Thoracic aorta (tissue), 2 donors: ENCODE results near the gene TGFB2. TPM values are rescaled to one million over a fixed set of nuclear protein-coding genes. Genes with fewer than 3 reads are reported as not detected.

ENCODE experiments used
- ATAC-seq: fragments of 150-250 bp; one replicate; pipeline ENCODE4 v1.8.0; 2017; ENCODE audit warnings: low read depth; ENCODE audit not compliant: insufficient number of reproducible peaks, low FRiP score
- DNase-seq: peaks from one replicate; pipeline ENCODE4 v3.0.0-alpha.2; 2020; ENCODE audit warnings: low spot score
- H3K27ac ChIP-seq, 2 donors: fragments of 200-600 bp; sonication (generic); 1 replicate in 1 of 2; 2 replicates in 1 of 2; pipeline ENCODE4 v1.5.1; 2016; ENCODE audit warnings: mild to moderate bottlenecking in 2 of 2, moderate library complexity in 2 of 2
- H3K27me3 ChIP-seq: fragments of 200-600 bp; sonication (generic); replicated peaks from 2 replicates; pipeline ENCODE4 v1.6.0; 2016; ENCODE audit warnings: mild to moderate bottlenecking; ENCODE audit not compliant: insufficient read depth
- H3K36me3 ChIP-seq: fragments of 200-600 bp; sonication (generic); one replicate; pipeline ENCODE4 v1.5.1; 2016
- H3K4me1 ChIP-seq, 2 donors: fragments of 200-600 bp; sonication (generic); 1 replicate in 1 of 2; 2 replicates in 1 of 2; pipeline versions ENCODE4 v1.5.1 to v1.6.0; 2016; ENCODE audit warnings: low read depth in 2 of 2, mild to moderate bottlenecking in 1 of 2; ENCODE audit not compliant: control insufficient read depth in 1 of 2
- H3K4me3 ChIP-seq: fragments of 200-600 bp; sonication (generic); 2 replicates; pipeline ENCODE4 v1.5.1; 2016; ENCODE audit warnings: mild to moderate bottlenecking
- H3K9me3 ChIP-seq: fragments of 200-600 bp; sonication (generic); 2 replicates; pipeline ENCODE4 v1.5.1; 2016
- CTCF ChIP-seq: fragments of 200-600 bp; sonication (generic); IDR thresholded peaks from one replicate; pipeline ENCODE4 v1.5.1; 2019; ENCODE audit warnings: antibody characterized with exemption
- total RNA-seq, 2 donors: library from RNA; depleted of rRNA; stranded (reverse); fragments of >200 nt; gene quantifications; one replicate each; pipeline versions ENCODE4 v1.1.0 to v1.2.3, GENCODE V29; 2016

TGFB2 gene
- total RNA-seq, 2 donors from 2014 or later: 9.1 to 9.2 TPM

DNA sequence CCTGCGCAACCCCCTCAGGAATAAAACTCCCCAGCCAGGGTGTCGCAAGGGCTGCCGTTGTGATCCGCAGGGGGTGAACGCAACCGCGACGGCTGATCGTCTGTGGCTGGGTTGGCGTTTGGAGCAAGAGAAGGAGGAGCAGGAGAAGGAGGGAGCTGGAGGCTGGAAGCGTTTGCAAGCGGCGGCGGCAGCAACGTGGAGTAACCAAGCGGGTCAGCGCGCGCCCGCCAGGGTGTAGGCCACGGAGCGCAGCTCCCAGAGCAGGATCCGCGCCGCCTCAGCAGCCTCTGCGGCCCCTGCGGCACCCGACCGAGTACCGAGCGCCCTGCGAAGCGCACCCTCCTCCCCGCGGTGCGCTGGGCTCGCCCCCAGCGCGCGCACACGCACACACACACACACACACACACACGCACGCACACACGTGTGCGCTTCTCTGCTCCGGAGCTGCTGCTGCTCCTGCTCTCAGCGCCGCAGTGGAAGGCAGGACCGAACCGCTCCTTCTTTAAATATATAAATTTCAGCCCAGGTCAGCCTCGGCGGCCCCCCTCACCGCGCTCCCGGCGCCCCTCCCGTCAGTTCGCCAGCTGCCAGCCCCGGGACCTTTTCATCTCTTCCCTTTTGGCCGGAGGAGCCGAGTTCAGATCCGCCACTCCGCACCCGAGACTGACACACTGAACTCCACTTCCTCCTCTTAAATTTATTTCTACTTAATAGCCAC lies 696 bp downstream of the TGFB2 start:
- DNase-seq (no peak), ATAC-seq (peak; percentile 52)
- peaks cover 21% of the 10 kb centered on the region in 2 donors for H3K4me1 ChIP-seq
- no peaks in the 10 kb centered on the region for H3K27me3 ChIP-seq
- no peak for TF ChIP-seq CTCF
- H3K4me3 ChIP-seq: peak overlapping the region; percentile 83
- no peaks in the 10 kb centered on the region for H3K9me3 ChIP-seq
- H3K36me3 ChIP-seq: no peaks in the 10 kb centered on the region
- peak overlapping the region; percentile 78 to 86 for H3K27ac ChIP-seq

DNA sequence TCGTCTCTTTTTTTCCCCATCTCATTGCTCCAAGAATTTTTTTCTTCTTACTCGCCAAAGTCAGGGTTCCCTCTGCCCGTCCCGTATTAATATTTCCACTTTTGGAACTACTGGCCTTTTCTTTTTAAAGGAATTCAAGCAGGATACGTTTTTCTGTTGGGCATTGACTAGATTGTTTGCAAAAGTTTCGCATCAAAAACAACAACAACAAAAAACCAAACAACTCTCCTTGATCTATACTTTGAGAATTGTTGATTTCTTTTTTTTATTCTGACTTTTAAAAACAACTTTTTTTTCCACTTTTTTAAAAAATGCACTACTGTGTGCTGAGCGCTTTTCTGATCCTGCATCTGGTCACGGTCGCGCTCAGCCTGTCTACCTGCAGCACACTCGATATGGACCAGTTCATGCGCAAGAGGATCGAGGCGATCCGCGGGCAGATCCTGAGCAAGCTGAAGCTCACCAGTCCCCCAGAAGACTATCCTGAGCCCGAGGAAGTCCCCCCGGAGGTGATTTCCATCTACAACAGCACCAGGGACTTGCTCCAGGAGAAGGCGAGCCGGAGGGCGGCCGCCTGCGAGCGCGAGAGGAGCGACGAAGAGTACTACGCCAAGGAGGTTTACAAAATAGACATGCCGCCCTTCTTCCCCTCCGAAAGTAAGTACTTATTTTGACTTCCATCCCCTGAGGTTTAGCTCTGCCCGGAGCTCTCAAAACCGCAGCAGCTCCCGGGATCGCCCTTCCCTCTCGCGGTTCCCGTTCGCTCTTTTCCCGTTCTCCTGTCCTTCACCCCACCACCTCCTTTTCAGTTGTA lies 1.5 kb downstream of the TGFB2 start:
- no peak for TF ChIP-seq CTCF
- Histone ChIP-seq H3K4me1 (peaks cover 23 to 27% of the 10 kb centered on the region in 2 donors), H3K36me3 (no peaks in the 10 kb centered on the region), H3K27ac (peak overlapping the region; percentile 78 to 86), H3K4me3 (peak overlapping the region; percentile 83), H3K27me3 (no peaks in the 10 kb centered on the region), H3K9me3 (no peaks in the 10 kb centered on the region)
- no peak for DNase-seq
- ATAC-seq: no peak

GRCh38 chr1:218347336-218347722 lies 2.2 kb downstream of the TGFB2 start:
- no peaks in the 10 kb centered on the region for H3K9me3 ChIP-seq
- no peaks in the 10 kb centered on the region for H3K36me3 ChIP-seq
- ATAC-seq (no peak), DNase-seq (no peak)
- peaks cover 28 to 34% of the 10 kb centered on the region in 2 donors for H3K4me1 ChIP-seq
- H3K27ac ChIP-seq: peak overlapping the region; percentile 78 to 86
- TF ChIP-seq CTCF: peak; percentile 9
- peak overlapping the region; percentile 83 for H3K4me3 ChIP-seq
- no peaks in the 10 kb centered on the region for H3K27me3 ChIP-seq

- no peak for TF ChIP-seq CTCF
- Histone ChIP-seq H3K27me3 (no peaks in the 10 kb centered on the region), H3K9me3 (no peaks in the 10 kb centered on the region), H3K4me3 (peak overlapping the region; percentile 83), H3K4me1 (peaks cover 28 to 37% of the 10 kb centered on the region in 2 donors), H3K27ac (peak overlapping the region; percentile 78 to 86), H3K36me3 (no peaks in the 10 kb centered on the region)
- DNase-seq (no peak), ATAC-seq (no peak)
These were observed 2.8 kb downstream of the TGFB2 start for GRCh38 chr1:218347723-218348627.
